ENCODE results near the gene ZNF646.

ZNF646 gene

DNA sequence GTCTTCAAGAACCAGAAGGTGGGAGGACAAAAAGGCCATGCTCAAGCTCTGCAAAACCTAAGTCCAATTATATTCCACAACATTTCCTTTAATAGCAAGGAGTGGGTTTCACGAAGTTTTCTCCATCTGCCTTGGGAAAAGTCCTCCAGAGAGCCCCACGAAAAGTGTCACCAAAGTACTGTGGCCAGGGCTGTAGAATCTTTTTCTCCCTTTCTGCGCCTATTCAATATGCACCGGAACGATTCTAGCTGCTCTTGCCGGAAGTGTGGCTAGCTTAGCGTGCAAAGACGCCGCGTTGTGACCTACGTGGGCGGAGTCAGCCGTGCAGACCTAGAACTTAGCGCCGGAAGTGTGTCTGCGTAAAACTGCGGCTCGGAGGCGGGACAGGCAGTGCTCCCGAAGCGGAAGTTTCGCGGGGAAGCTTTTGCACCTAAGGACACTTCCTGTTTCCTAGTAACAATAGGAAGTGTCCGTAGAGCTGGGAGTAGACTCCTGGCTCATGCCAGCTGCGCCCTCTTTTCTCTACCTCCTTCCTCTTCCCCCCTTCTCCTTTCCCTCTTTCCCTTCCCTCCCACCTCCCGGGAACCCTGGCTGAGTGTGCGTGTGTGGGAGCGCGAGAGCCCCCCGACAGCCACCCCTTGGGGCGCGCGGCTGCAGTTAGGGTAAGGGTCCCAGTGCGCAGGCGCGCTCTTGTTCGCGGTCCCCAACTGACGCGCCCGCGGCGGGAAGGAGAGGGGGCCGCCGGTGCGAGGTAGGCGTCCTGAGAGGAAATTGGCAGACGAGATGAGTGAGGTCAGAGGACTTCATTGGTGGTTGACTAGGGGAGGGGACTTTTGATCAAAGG lies at the start of gene ZNF646, which contains the start of gene ZNF668:
ZNF646 (plus strand) TSS at position 453 of the 844 bp plus-strand sequence. CDS start 1,903 bp downstream, outside the sequence.
ZNF668 (minus strand) TSS at position 271 of the 844 bp plus-strand sequence. CDS start 9,781 bp downstream, outside the sequence.
- DNase-seq (ENCODE audit: low spot score), result peak; percentile 89

DNA sequence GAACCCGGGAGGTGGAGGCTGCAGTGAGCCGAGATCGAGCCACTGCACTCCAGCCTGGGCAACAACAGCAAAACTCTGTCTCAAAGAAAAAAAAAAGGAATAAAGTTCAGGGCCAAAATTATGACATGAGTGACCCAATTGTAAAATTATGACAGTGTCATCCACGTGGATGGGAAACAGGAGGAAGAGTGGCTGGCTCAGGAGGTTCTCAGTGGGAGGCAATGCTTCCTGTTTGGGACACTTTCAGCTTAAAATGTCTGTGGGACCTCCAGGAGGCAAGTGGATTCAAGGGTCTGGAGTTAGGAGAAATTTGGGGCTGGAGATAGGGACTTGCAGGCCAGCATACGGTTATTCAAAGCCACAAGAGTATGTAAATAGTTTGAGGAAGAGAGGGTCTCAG lies 48.9 kb upstream of the ZNF646 start:
- no peak for DNase-seq (ENCODE audit: low spot score)

DNA sequence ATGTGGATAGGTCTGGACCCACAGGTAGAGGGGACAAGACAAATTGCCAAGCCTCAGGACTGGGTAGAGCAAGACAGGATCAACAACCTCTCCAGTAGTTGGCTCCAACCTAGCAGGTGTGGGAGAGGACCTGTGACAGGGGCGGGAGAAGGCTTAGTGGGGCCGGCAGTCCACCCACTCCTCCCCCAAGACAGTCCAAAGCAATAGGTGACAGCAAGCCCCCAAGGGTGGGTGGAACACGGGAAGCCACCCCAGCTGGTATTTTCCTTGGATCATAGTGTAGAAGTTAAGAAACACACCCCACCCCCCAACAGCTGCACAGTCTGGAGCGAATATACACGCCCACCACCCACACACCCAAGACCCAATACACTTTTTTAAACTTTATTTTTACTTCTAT lies 45.0 kb upstream of the ZNF646 start:
- DNase-seq (ENCODE audit: low spot score), result no peak

DNA sequence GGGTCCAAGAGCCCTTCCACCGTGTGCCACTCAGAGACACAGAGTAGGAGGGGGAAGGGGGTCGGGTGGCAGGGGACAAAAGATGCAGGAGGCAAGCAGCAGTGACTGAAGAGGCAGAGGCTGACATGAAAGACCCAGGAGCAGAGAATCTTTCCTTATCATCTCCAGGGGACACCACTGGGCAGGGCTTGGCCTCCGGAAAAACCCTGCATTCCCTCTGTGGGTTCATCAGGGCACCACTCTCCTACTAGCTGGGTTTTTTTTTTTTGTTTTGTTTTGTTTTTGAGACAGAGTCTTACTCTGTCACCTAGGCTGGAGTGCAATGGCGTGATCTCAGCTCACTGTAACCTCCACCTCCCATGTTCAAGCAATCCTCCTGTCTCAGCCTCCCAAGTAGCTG lies 42.9 kb upstream of the ZNF646 start:
- no peak for DNase-seq (ENCODE audit: low spot score)

GRCh38 chr16:31032736-31033708 lies 41.2 kb upstream of the ZNF646 start, which contains the start of gene STX4:
TSS of gene STX4 (plus strand) at chr16:31033558. CDS start at chr16:31033806, 248 bp downstream.
- peak; percentile 94 for DNase-seq (ENCODE audit: low spot score)

DNA sequence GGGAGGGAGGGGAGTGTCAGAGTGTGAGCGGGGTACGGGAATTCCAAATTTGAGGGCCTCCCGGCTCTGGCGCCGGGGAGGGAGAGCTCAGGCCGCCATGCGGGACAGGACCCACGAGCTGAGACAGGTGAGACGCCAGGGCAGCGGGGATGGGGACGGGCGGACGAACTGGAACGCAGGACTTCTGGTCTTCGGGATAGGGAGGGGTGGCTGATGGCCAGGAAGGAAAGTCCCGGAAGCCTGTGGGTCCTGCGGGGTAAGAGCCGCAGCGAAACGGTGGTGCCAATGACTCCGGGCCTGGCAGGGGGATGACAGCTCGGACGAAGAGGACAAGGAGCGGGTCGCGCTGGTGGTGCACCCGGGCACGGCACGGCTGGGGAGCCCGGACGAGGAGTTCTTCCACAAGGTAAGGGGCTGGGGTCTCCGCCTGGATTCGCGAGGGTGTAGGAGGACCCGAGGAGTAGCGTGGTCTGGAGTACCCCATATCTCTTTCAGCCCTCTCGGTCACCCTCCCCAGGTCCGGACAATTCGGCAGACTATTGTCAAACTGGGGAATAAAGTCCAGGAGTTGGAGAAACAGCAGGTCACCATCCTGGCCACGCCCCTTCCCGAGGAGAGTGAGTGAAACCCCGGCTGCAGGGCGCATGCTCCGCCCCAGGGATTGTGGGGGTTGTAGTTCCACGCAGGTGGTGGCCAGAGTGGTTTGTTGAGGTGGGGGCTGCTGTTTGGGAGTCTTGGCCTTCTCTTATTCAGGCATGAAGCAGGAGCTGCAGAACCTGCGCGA lies 40.3 kb upstream of the ZNF646 start:
- DNase-seq (ENCODE audit: low spot score), result peak; percentile 94

- no peak for DNase-seq (ENCODE audit: low spot score)
These were observed 37.5 kb upstream of the ZNF646 start for GRCh38 chr16:31036691-31037090.

DNA sequence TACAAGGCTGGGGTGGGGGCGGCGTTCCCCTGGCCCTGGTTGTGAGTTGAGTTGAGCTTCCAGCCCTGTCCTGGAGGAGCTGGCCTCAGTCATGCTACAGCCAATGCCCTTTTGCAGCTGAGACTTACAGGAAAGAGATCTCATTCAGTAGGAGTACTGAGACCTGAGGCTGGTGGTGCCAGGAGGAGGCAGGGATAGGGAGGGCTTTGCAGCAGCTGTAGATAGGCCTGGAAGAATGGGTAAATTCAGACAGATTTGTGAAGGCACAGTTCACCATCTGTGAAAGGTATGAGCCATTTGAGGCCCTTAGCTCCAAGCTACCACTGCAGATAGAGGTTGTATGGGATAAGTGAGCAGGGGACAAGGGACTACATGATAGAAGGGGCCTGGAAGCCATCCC lies 35.2 kb upstream of the ZNF646 start:
- DNase-seq (ENCODE audit: low spot score), result no peak

DNA sequence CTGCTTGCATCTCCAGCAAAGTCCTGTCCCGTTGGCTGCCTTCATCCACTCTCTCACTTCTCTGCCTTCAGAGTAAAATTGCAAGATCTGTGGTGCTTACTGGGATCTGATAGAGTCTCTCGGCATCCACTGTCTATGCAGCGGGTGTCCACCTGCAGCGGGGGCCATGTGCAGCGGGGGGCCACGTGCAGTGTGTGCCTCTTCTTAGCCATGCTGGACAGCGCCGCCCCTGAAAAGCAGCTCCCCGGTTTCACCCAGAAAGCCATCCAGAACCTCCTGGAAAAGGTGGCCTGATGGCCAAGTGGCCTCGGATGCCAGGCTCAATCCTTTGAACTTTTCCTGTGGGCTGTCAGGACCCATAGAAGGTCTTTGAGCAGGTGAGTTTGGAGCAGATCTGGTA lies 31.4 kb upstream of the ZNF646 start:
- DNase-seq (ENCODE audit: low spot score), result peak; percentile 10

DNA sequence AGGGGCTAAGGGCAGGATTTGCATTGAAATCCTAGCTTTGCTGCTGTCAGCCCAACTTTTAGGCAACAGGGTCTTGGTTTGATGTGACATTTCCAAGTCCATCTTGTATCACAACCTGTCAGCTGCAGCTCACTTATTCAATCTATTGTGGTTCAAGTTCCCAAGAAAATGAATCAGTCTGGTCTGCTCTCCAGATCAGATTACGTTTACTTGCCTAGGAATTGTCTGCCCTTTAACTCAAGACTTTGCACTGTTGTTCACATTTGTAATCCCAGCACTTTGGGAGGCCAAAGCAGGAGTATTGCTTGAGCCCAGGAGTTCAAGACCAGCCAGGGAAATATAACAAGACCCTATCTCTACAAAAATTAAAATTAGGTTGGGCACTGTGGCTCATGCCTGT lies 30.9 kb upstream of the ZNF646 start:
- DNase-seq (ENCODE audit: low spot score), result no peak

- no peak for DNase-seq (ENCODE audit: low spot score)
These were observed 30.2 kb upstream of the ZNF646 start for GRCh38 chr16:31043898-31044481.

GRCh38 chr16:31050280-31051030 lies 23.8 kb upstream of the ZNF646 start:
- DNase-seq (ENCODE audit: low spot score), result no peak

- no peak for DNase-seq (ENCODE audit: low spot score)
These were observed 22.1 kb upstream of the ZNF646 start for GRCh38 chr16:31052114-31052513.

GRCh38 chr16:31055613-31056012 lies 18.6 kb upstream of the ZNF646 start:
- peak; percentile 10 for DNase-seq (ENCODE audit: low spot score)

- no peak for DNase-seq (ENCODE audit: low spot score)
These were observed 13.0 kb upstream of the ZNF646 start for GRCh38 chr16:31061126-31061812.

DNA sequence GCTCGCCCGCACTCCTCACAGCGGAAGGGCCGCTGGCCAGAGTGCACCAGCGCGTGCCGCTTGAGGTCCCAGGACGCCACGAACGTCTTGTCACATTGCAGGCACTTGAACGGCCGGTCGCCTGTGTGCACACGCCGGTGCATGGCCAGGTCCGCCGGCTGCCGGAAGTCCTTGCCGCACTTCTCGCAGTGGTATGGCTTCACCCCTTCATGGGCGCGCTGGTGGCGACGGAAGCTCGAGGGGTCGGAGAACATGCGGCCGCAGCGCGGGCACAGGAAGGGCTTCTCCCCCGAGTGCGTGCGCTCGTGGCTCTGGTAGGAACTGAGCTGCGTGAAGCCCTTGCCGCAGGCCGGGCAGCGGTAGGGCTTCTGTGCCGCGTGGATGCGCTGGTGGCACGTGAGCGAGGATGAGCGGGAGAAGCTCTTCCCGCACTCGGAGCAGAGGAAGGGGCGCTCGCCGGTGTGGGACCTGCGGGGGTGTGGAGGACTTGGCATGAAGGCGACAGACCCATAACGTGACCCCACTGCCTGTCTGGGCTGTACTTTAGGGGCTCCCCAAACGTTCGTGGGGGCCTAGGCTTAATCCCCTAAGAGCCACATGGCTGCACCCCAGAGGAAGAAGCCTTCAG lies 12.3 kb upstream of the ZNF646 start:
- no peak for DNase-seq (ENCODE audit: low spot score)

- no peak for DNase-seq (ENCODE audit: low spot score)
These were observed 10.8 kb upstream of the ZNF646 start for GRCh38 chr16:31063495-31063842.

- peak; percentile 14 for DNase-seq (ENCODE audit: low spot score)
These were observed 10.2 kb upstream of the ZNF646 start for GRCh38 chr16:31063843-31064611.

Measured in D341Med (cell line).